DMS153 treated with DMSO at 0.1 percent for 48 hours (cell line): ENCODE data around the gene UBE2I.
"Not testable (repeated sequence)": the region's sequence is repeated elsewhere in the genome, so short reads cannot be mapped to it uniquely, and the experiment has no call there.

Source experiments
- DNase-seq: peaks from one replicate; lab custom pipeline; 2025; ENCODE audit not compliant: unreplicated experiment; lab: John Stamatoyannopoulos, UW

The UBE2I gene

DNA sequence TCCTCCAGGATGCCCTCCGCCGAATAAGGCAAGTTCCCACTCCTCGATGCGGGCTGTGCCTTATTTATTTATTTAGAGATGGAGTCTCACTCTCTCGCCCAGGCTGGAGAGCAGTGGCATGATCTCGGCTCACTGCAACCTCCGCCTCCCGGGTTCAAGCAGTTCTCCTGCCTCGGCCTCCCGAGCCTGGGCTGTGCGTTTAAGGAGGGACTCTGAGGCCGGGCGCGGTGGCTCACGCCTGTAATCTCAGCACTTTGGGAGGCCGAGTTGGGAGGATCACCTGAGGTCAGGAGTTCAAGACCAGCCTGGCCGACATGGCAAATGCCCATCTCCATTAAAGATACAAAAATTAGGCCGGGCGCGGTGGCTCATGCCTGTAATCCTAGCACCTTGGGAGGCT lies 18.7 kb downstream of the UBE2I start:
- DNase-seq: not testable (repeated sequence)

DNA sequence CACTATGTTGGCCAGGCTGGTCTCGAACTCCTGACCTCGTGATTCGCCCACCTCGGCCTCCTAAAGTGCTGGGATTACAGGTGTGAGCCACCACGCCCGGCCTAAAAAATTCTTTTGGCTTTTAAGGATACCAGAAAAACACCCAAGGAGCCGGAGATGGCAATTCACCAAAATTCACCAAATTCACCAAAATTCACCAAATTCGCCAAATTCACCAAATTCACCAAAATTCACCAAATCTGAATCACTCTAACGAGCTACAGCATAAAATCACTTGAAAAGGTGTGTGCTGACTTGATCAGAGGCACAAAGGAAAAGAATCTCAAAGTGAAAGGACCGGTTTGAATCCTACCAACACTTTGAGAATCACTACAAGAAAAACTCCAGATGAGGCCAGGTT lies 19.5 kb downstream of the UBE2I start:
- DNase-seq: not testable (repeated sequence)

DNA sequence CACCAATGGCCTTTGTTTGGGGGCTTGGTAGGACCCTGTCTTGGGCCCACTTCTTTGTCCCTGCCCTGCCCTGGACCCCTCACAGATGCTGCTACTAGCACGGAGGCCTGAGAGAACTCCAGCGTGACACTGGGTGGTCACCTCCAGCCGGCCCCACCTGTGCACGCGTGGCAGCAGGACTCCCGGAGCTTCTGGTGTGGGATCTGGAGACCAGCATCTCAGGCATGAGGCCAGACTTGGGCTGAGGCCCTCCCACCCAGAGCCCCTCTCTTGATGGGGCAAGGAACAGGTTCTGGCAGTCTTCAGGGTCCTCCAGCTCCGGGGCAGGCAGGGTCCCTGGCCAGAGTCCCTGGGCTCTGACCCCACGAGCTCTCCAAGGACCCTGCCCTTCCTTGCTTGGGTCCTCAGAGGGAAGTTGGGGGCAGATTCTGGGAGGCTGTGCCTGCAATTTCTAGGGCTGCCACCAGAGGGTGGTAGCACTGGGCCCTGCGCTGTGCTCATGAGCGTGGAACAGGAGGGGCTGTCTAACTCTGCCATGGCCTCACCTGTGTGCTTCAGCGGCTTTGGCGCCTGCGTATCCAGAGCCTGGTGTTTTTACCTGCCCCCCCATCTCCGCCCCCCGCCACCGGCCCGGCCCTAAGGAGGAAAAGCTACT lies 21.0 kb downstream of the UBE2I start:
- DNase-seq: no peak

DNA sequence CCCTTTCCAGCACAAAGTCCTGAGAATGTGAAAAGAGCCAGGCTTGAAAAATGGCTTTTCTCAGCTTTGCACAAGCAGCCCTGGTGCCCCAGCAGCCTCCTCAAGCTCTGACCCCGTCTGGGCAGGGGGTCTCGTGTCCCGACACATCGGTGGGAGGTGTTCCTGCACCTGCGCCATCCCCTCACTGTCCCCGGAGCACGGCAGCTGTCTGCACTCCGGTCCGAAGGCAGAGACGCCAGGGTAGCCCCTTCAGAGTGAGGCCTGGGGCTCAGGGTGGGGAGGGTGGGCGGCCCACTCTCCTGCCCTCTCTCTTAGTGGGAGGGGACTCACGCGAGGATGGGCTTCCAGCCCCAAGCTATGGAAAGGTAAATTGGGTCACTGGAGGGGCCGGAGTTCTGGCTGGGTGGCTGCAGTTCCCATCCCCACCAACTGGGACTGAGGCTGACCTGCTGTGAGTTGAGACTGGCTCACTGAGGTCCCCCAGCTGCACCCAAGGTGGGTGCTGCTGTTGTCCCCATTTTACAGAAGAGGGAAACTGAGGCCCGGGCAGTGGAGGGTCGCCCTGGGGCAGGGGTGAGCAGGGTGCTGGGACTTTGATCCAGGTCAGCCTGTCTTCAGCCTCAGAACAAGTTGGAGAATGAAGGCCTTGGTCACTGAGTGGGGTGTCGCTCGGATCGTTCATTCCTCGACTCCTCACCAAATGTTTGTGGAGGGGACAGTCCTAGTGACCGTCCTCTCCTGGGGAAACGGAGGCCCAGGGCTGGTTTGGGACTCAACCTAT lies 21.7 kb downstream of the UBE2I start:
- no peak for DNase-seq

DNA sequence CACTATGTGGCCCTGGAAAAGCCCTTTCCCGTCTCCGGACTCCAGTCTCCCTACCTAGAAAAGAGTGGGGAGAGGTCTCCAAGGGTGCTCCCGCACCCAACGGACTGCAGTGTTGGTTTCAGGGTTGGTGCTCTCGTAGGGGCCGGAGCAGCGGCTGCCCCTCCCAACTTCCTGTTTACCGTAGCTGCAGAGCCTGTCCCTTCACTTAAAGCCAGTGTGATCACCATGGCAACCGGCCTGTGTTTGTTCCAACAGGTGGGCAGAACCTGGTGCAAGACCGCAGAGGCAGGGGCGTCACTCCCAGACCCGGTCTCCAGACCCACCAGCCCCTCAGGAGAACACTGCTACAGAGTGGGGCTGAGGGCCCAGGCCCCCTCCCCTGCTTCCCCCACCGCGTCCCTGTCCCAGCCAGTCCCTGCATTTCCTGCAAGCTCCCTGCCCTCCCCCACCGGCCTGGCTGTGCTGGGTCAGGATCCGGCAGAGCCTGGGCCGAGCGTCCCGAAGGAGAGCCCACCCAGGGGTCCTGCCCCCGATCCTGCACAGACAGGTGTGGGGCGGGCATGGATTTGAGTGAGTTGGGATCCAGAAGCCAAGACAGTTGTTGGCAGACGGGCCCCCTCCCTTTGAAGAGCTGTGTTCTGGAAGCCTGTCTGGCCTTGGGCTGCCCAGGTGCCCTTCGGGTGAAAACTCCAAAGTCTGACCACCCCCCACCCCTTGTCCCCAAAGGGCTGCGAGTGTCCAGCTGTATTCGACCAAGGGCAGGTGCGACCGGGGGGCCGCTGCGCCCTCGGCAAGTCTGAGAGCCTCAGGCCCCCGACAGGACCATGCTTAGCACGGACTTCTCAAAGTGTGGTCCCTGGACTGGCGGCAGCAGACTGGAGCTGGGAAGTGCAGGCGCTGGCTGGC lies 22.5 kb downstream of the UBE2I start:
- peak; percentile 75 for DNase-seq

DNA sequence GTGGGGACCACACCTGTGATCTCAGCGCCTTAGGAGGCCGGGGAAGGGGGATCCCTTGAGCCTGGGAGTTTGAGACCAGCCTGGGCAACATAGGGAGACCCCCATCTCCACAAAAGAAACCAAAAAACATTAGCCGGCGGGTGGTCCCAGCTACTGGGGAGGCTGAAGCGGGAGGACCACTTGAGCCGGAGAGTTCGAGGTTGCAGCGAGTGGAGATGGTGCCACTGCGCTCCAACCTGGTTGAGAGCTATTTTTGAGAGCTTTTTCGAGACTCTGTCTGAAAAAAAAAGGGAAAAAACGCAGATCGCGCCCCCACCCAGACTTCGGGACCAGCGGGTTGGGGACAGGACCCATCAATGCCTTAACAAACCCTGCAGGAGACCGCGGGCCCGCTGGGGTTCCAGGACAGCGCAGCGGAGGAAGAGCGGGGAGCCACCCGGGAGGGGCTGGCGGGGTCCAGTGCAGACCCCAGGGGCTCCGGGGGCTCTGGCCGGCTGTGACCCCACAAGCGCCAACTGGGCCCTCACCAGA lies 23.2 kb downstream of the UBE2I start:
- DNase-seq: no peak

DNA sequence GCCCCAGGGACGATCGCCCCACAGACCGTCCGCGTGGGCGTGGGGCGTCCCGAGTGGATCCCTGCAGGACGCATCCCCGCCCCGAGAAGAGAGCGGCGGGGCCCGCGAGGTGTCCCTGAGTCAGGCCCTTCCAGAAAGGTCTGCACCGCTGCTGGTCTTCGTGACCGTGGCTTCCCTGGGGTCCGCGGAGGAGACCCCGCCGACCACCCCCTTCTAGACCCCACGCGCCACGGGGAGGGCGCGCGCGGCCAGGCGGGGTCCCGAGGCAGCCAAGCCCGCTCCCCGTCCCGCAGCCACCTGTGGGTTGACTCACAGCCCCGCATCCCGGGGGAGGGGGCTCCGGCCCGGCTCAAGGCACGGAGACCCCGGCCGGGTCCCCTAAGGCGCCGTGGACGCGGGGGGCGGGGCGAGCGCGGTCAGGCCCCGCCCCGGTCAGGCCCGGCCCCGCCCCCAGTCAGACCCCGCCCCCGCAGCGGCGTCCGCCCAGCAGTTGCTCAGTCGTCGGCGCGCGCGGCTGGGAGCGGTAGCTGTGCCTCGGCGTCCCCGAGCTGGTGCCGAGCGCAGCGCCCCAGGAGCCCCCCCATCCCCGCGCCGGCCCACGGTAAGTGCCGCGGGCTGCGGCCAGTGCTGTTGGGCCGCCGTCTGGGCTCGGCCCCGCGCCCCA lies 23.8 kb downstream of the UBE2I start, which contains the start of gene BAIAP3:
Gene BAIAP3 (plus strand): TSS at position 497 of the 664 bp plus-strand sequence. CDS start 4,905 bp downstream, outside the sequence.
- no peak for DNase-seq

DNA sequence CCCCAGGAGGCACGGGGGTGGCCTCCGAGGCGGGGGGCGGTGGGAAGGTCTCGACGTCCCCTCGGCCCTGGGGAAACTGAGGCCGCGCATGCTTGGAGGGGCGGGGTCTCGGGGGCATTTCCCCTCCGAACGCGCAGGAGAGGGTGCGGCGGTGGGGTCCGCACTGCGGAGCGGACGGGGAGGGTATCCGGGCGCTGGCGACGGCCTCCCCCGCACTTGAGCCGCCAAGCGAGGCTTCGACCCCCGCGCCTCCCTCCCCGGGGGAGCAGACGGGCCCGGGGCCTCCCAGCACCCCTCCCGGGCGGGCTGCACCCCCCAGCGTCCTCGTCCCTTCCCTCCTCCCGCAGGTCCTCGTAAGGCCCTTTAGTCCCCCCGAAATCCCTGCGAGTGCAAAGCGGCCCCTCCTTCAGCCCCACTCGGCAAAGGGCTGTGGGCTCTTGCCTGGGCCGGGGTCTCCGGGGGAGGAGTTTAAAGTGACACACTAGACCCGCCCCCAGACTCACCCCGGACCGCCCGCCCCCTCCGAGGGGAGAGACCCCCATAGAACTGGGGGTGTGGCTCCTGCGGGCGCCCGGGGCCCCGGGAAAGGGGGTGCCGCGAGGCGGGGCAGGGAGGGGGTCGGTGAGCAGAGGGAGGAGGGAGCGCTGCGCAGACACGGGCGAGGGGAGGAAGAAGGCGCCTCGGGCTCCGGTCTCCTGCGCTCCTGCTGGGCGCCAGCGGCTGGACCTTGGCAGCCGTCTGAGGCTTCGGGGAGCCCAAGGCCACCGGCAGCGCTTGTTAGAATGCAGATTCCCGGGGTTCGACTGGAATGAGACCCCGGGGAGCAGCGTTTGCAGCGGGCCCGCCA lies 24.6 kb downstream of the UBE2I start:
- no peak for DNase-seq

DNA sequence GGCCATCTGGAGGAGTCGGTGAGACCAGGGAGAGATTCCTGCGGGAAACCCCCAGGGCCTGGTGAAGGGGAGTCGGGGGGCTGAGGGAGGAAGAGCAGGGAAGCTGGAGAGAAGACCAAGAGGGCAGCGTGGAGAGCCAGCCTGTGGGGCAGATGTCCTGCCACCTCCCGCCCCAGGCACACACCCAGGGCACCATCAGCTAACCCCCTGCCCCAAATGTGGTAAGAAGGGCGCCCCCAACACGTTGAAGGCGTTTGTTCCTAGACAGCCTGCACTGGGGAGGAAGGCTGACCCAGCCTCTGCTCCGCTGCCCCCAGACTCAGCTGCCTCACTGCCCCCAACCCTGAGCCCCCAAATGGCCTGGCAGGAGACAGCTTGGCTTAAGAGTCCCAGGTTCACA lies 25.3 kb downstream of the UBE2I start:
- DNase-seq: no peak

DNA sequence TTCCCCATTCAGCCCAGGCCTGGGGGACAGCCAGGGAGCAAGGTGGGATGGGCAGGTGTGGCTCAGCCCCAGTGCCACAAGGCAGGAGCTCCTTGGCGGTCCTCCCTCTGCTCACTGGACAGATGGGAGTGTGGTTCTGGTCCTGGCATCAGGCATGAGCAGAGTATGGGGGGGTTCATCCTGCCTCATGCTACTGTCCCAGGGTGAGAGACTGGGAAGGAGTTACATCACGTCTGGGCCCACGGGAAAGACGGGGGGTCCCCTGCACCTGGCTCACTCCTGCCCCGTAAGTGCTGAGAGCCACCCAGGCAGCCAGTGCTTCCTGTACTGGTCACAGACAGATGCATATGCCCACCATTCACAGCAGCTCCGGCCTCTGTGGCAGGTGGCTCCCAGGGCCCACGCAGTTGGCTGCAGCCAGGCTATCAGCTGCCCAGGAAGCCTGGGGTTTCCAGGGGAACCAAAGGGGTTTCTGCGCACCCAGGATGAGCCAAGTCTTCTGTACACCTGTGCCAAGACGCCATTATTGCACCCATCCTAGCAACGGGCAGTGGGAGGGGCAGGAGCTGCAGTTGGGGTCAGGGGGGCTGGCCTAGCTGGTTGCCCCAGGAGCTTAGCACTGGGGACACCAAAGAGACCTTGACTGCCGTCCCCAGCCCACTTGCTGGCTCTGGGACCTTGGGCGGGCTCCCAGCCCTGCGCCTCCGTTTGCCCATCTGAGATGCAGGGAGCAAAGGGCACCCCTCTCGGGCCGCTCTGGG lies 26.0 kb downstream of the UBE2I start:
- DNase-seq: no peak

DNA sequence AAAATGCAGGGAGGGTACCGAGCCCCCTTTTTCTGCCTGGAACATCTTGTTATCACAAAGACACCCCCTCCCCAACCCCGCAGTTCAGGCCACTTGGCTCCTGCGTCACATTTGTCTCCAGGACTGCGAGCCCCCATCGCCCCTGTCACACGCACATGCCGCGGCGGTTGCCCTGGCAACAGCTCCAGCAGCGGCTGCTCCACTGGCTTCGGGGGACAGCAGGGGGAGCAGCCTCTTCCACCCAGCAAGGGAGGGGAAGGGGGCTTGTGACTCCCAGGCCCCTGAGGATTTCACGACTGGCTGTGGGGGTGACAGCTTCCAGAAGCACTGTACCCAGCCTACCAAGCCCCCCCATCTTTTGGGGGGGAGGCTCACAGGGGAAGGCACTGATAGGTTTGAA lies 26.6 kb downstream of the UBE2I start:
- no peak for DNase-seq

DNA sequence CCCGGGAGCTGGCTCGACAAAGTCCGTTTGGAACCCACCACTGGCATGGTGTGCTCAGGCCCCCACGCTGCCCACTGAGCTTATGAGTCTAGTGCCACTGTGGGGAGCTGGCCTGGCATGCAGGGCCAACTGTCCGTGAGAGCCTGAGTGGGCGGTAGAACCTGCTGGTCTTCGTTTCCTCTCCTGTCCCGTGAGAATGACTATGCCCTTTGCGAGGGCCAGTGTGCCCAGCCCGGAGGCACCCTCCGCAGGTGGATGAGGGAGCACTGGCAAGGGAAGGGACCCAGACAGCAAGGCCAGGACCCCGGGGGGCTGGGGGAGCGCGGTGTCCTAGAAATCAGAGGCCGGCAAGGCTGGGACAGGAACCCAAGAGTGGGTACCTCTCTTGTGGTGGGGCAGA lies 27.2 kb downstream of the UBE2I start:
- DNase-seq: no peak

DNA sequence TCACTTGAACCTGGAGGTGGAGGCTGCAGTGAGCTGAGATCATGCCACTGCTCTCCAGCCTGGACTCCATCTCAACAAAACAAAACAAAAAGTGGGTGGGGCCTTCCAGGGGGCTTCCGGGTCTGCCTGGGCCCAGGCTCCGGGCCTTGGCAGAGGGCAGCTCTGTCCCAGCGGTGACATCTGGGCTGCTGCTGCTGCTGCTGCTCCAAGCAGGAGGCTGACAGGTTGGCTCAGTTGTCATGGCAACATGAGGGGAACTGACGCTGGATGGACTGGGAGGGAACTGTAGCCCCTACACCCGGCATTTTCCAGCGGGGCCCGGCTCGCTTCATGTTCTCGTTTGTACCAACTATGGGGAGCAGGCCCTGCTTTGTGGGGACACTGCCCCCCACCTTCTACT lies 28.1 kb downstream of the UBE2I start:
- no peak for DNase-seq

DNA sequence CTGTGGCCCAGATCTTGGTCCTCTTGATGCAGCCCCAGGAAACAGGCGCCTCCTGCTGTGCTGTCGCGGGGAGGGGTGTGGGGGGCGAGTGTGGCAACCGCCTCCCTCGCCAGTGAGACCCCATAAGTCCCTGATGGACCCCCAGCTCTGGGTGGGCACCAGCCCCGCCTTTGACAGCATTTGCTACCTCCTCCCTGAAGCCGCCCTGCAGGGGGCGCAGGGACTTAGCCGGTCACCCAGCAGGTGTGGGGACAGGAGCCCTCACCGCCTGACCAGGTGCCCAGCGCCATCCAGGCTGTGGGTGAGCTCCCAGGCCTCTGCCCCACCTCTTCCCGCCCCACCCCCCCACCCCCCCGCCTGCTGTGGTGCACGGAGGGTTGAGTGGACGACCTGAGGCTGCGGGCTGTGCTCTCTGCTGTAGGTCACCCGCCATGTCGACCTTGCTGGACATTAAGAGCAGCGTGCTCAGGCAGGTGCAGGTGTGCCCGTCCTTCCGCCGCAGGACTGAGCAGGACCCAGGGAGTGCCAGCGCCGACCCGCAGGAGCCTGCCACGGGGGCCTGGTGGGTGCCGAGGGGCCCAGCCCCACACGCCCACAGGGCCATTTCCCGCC lies 28.8 kb downstream of the UBE2I start:
- DNase-seq: no peak

DNA sequence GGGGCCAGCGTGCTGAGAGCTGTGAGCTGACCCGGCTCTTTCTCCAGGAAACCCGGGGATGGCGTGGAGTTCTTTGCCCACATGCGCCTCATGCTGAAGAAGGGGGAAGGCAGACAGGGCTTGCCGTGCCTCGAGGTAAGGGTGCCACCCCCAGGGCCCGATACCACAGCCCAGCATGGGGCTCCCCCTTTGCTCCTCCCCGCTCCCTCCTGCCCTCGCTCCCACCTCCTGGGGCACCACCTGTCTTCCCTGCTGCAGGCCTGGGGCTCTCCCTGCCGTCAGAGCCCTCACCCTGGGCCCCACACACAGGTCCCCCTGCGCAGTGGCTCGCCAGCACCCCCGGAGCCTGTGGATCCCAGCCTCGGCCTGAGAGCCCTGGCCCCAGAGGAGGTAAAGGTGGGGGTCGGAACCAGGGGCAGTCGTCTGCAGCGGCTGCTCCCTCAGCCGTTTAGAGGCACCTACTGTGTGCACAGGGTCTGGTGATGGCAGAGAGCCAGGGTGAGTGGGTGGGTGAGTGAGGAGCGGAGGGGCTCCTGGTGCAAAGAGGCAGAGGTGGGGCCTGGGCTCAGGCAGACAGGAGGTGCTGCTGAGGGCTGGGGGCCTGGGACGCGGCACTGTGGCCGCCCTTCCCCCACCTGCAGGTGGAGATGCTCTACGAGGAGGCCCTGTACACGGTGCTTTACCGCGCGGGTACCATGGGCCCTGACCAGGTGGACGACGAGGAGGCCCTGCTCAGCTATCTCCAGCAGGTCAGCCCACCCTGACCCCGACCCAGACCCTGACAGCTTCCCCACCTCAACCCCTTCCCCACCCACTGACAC lies 29.6 kb downstream of the UBE2I start:
- no peak for DNase-seq

DNA sequence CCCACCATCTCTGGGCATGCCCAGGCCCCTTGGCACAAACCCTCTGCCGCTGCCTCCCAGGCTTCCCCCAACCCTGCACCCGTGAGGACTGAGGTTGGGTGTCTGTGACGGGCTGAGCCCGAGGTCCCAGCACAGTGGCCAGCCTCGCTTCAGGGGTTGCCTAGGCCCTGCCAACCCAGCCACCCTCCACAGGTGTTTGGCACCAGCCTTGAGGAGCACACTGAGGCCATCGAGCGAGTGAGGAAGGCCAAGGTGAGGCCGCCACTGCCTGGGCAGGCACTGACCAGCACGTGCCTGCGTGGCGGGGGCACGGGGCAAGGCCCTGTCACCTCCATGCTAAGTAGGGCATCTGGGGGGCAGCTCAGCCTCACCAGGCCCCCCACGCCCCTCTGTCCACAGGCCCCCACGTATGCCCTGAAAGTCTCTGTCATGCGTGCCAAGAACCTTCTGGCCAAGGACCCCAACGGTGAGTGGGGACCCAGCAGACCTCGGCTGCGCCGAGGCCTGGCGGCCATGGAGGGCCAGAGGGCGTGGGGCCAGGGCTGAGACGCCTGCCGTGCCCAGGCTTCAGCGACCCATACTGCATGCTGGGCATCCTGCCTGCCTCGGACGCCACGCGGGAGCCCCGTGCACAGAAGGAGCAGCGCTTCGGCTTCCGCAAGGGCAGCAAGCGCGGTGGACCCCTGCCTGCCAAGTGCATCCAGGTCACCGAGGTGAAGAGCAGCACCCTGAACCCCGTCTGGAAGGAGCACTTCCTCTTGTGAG lies 31.5 kb downstream of the UBE2I start:
- DNase-seq: no peak
